ENCODE results near the gene CD83.

DNA sequence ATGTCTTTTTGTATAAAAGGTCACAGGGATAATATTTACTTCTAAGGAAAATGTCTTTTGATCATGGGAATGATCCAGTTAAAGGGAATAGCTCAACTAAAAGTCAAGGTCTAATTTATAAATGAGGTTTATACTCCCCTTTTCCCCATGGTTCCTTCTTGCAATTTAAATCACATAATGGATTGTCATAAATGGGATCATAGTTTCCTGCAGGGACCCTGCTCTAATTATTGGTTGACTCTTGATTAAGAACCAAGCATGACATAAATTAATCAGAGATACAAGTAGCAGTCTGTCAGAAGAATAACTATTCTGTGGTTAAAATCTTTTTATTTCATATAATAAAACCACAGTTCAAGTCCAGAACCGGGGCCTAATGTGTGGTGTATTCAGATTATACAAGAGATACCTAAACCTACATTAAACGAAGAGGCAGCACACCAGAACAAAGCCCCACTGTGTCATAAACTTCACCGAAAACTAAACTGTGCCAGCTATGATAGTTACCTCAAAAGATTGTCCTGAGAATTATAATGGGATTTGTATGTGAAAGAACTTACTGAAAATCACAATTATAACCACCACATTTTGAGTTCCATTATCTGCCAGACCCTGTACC is 43.0 kb upstream of the CD83 start:
- TF ChIP-seq, protein P1, sequence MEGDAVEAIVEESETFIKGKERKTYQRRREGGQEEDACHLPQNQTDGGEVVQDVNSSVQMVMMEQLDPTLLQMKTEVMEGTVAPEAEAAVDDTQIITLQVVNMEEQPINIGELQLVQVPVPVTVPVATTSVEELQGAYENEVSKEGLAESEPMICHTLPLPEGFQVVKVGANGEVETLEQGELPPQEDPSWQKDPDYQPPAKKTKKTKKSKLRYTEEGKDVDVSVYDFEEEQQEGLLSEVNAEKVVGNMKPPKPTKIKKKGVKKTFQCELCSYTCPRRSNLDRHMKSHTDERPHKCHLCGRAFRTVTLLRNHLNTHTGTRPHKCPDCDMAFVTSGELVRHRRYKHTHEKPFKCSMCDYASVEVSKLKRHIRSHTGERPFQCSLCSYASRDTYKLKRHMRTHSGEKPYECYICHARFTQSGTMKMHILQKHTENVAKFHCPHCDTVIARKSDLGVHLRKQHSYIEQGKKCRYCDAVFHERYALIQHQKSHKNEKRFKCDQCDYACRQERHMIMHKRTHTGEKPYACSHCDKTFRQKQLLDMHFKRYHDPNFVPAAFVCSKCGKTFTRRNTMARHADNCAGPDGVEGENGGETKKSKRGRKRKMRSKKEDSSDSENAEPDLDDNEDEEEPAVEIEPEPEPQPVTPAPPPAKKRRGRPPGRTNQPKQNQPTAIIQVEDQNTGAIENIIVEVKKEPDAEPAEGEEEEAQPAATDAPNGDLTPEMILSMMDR (optimal IDR thresholded peaks at IDR 0.05 in 1 of 3, IDR thresholded peaks at IDR 0.05 in 1 of 3, conservative IDR thresholded peaks at IDR 0.05 in 1 of 3; ENCODE audit: extremely low read depth in 1 of 3, insufficient read depth in 2 of 3, low read length in 3 of 3), result no peak
- no peak for TF ChIP-seq EZH2 (IDR thresholded peaks at IDR 0.05; ENCODE audit: low read length)

Data from keratinocyte (primary cell).